DOHH2 (cell line): ENCODE measurements around the gene CCDC112.

Experiments used
- H3F3A ChIP-seq: fragments of 200-600 bp; sonication (generic), shearing (Covaris generic); 2 replicates; pipeline ENCODE4 v1.6.0; 2016; ENCODE audit warnings: antibody characterized with exemption, mild to moderate bottlenecking; ENCODE audit not compliant: control insufficient read depth, insufficient read depth
- H3K27ac ChIP-seq: fragments of 200-600 bp; sonication (generic); 2 replicates; pipeline ENCODE4 v1.5.1; 2014; ENCODE audit warnings: low read depth, mild to moderate bottlenecking, low read length, moderate library complexity
- H3K27me3 ChIP-seq: fragments of 200-600 bp; sonication (generic); 2 replicates; pipeline ENCODE4 v1.6.1; 2014; ENCODE audit warnings: mild to moderate bottlenecking, low read length, mixed read lengths; ENCODE audit not compliant: control insufficient read depth
- H3K36me3 ChIP-seq: fragments of 200-600 bp; sonication (generic); 2 replicates; pipeline ENCODE4 v1.6.1; 2014; ENCODE audit warnings: mild to moderate bottlenecking, low read length, moderate library complexity, mixed read lengths; ENCODE audit not compliant: control insufficient read depth
- H3K4me1 ChIP-seq: fragments of 200-600 bp; sonication (generic); 2 replicates; pipeline ENCODE4 v1.6.1; 2014; ENCODE audit warnings: mild to moderate bottlenecking, low read length, mixed read lengths; ENCODE audit not compliant: control insufficient read depth
- H3K4me2 ChIP-seq: fragments of 200-600 bp; sonication (generic); 2 replicates; pipeline ENCODE4 v1.6.0; 2014; ENCODE audit warnings: mild to moderate bottlenecking, low read length, moderate library complexity
- H3K4me3 ChIP-seq: fragments of 200-600 bp; sonication (generic); 2 replicates; pipeline ENCODE4 v1.5.1; 2014; ENCODE audit warnings: mild to moderate bottlenecking, low read length, mixed read lengths
- H3K79me2 ChIP-seq: fragments of 200-600 bp; sonication (generic); 2 replicates; pipeline ENCODE4 v1.6.1; 2014; ENCODE audit warnings: mild to moderate bottlenecking, low read length, mixed read lengths; ENCODE audit not compliant: control insufficient read depth
- H3K9me2 ChIP-seq: fragments of 200-600 bp; sonication (generic); replicated peaks from 2 replicates; pipeline ENCODE4 v1.6.1; 2014; ENCODE audit warnings: mild to moderate bottlenecking, low read length, mixed read lengths; ENCODE audit not compliant: control insufficient read depth
- H3K9me3 ChIP-seq: fragments of 200-600 bp; sonication (generic); 2 replicates; pipeline ENCODE4 v1.6.1; 2014; ENCODE audit warnings: antibody characterized with exemption, low read length, mixed read lengths; ENCODE audit not compliant: control insufficient read depth, insufficient read depth
- H4K20me1 ChIP-seq: fragments of 200-600 bp; sonication (generic); 2 replicates; pipeline ENCODE4 v1.6.0; 2014; ENCODE audit warnings: low read depth, mild to moderate bottlenecking, antibody characterized with exemption, low read length, moderate library complexity; ENCODE audit not compliant: control insufficient read depth, insufficient read depth
- CTCF ChIP-seq: fragments of 200-600 bp; sonication (generic); IDR thresholded peaks from one replicate; pipeline ENCODE4 v1.5.1; 2014; ENCODE audit warnings: antibody characterized with exemption, mild to moderate bottlenecking, low read depth, low read length; ENCODE audit not compliant: poor library complexity, severe bottlenecking
- EZH2phosphoT487 ChIP-seq: fragments of 200-600 bp; sonication (generic); IDR thresholded peaks from 2 replicates; pipeline ENCODE4 v1.6.1; 2017; ENCODE audit warnings: borderline replicate concordance, mild to moderate bottlenecking, antibody characterized with exemption, low read length, moderate library complexity, mixed read lengths

CCDC112 gene

DNA sequence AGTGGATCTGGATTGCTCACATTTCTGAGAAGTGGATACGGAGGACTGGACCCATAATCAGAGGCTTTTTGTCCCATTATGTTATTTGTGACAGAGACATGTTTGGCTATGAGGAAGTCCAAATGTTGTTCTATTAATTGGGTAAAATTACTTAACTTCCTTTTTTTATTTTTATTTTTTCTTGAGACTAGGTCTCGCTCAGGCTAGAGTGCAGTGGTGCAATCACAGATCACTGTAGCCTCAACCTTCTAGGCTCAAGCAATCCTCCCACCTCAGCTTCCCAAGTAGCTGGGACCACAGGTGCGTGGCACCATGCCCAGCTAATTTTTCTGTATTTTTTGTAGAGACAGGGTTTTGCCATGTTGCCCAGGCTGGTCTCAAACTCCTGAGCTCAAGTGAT lies 21.9 kb downstream of the CCDC112 start:
- H3K79me2 ChIP-seq: no peaks in the 10 kb centered on the region
- peaks cover 23% of the 10 kb centered on the region for H3F3A ChIP-seq
- 0 out of 2 replicates have a peak, but pooled peaks cover 3% of the 10 kb centered on the region for H3K36me3 ChIP-seq
- H4K20me1 ChIP-seq: no peaks in the 10 kb centered on the region
- H3K4me1 ChIP-seq: peaks cover 54% of the 10 kb centered on the region
- no peaks in the 10 kb centered on the region for H3K27me3 ChIP-seq
- no peak overlapping the region for H3K27ac ChIP-seq
- H3K4me3 ChIP-seq: peak overlapping the region; percentile 29
- TF ChIP-seq EZH2phosphoT487: no peak
- no peak for TF ChIP-seq CTCF
- H3K4me2 ChIP-seq: peak overlapping the region; percentile 51
- no peaks in the 10 kb centered on the region for H3K9me3 ChIP-seq
- H3K9me2 ChIP-seq: no peaks in the 10 kb centered on the region

DNA sequence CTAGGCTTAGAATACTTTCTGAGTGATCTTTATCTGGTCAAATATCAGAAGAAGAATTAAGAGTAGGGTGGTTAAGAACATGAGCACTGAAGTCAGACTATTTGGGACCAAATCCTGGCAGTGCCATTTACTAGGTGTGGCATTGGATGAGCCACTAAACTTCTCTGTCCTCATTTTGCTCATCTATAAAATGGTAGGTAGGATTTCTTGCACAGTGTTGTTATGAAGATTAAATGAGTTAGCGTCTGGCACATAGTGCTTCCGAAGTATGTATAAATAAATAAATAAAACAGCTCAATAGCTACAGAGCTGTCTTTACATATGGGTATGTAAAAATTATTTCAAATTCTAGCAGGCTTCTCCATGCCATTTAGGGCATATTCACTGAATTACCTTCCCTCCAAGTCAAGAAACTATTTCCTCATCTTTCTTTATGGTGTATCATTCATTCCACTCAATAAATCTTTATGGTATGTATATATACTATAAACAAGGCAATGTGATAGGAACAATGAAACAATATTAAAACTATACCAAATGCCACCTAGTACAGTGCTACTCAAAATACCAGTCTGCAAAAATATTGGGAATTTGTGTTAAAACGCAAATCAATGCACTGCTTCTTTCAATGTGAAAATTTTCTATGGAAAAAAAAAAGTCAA lies 24.0 kb downstream of the CCDC112 start:
- Histone ChIP-seq H3K36me3 (0 out of 2 replicates have a peak, but pooled peaks cover 3% of the 10 kb centered on the region), H3F3A (peaks cover 25% of the 10 kb centered on the region), H3K9me2 (no peaks in the 10 kb centered on the region), H3K4me3 (peak overlapping the region; percentile 50; the same call in 1 of the 2 replicates), H3K79me2 (no peaks in the 10 kb centered on the region), H3K4me2 (peak overlapping the region; percentile 59), H4K20me1 (no peaks in the 10 kb centered on the region), H3K4me1 (peaks cover 55% of the 10 kb centered on the region), H3K9me3 (no peaks in the 10 kb centered on the region), H3K27me3 (no peaks in the 10 kb centered on the region), H3K27ac (peak overlapping the region; percentile 66)
- TF ChIP-seq CTCF: no peak
- no peak for TF ChIP-seq EZH2phosphoT487

DNA sequence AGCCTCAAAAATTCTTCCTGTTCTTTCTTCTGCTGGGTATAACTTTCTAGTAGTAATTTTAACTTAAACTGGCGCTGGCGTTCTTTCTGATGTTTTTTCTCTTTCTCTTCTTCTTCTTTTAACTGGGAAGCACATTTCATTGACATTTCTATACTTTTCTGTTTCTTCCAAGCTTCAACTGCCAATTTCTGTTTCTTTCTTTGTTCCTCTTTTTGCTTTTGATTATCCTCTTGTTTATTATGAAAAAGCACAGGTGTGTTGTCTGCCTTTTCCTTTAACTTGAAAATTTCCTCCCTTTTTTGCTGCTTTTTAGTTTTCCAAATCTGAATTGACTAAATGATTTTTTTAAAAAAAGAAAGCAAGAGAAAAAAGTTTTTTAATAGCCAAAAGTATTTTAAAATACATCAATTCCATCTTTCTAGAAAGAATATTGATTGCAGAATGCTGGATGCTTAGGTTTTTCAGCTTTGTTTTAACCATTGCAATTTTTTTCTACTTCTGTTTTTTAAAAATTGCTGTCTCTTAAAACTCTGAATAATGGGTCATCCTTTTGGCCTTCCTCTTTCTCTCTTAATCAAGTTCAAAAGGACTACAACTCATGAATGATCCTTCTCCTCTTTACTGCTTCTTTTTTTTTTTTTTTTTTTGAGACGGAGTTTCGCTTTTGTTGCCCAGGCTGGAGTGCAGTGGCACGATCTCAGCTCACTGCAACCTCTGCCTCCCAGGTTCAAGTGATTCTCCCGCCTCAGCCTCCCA lies 25.0 kb downstream of the CCDC112 start:
- no peaks in the 10 kb centered on the region for H3K9me3 ChIP-seq
- no peaks in the 10 kb centered on the region for H4K20me1 ChIP-seq
- H3K27ac ChIP-seq: peak overlapping the region; percentile 66
- no peak for TF ChIP-seq EZH2phosphoT487
- TF ChIP-seq CTCF: no peak
- no peaks in the 10 kb centered on the region for H3K9me2 ChIP-seq
- no peaks in the 10 kb centered on the region for H3K79me2 ChIP-seq
- 0 out of 2 replicates have a peak, but pooled peaks cover 3% of the 10 kb centered on the region for H3K36me3 ChIP-seq
- H3K4me3 ChIP-seq: peak overlapping the region; percentile 50
- H3K4me1 ChIP-seq: peaks cover 55% of the 10 kb centered on the region
- peaks cover 30% of the 10 kb centered on the region for H3F3A ChIP-seq
- peak overlapping the region; percentile 59 for H3K4me2 ChIP-seq
- no peaks in the 10 kb centered on the region for H3K27me3 ChIP-seq
